Glomerular visceral epithelial cell (primary cell): Measurements from ENCODE around the gene RERE.
A peak's percentile ranks its signal among the peaks of the same experiment; 100 is the strongest.

Experiments
- DNase-seq: peaks from one replicate; pipeline ENCODE4 v3.0.0-alpha.2; 2016; ENCODE audit errors: extremely low spot score

RERE gene

GRCh38 chr1:8547791-8548190 is 269.6 kb downstream of the RERE start:
- DNase-seq = no peak

GRCh38 chr1:8545078-8545477 is 272.4 kb downstream of the RERE start:
- no peak for DNase-seq

- no peak for DNase-seq
Observed at GRCh38 chr1:8544644-8545043, 272.8 kb downstream of the RERE start.

- DNase-seq = no peak
Observed at GRCh38 chr1:8543965-8544364, 273.5 kb downstream of the RERE start.

DNA sequence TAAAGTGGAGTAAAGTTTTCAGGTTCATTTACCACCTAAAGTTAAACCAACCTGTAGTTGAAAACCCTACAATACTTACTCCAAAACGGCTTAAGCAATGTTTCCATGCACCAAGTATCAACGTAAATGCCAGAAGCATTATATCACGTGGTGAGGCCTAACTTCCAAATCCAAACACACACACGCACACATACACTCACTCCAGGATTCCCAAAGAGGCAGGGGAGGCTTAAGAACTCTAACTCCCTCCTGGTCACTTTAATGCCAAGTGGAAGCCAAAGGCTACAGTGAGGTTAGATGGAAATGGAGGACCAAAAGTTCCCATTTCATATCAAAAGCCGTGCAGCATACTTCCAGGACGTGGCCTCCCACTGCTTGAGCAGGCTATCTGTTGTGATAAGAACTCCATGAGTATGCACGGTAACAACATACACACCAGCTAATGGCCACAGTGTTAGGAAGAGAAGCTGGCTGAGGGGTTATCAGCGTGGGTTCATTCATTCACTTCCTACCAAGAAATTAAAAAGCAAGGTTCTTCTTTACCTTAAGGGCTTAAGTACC is 275.4 kb downstream of the RERE start:
- no peak for DNase-seq

GRCh38 chr1:8540971-8541370 is 276.5 kb downstream of the RERE start:
- no peak for DNase-seq

- no peak for DNase-seq
Observed at GRCh38 chr1:8540261-8540941, 277.0 kb downstream of the RERE start.

- DNase-seq = no peak
Observed at GRCh38 chr1:8539683-8540082, 277.8 kb downstream of the RERE start.

DNA sequence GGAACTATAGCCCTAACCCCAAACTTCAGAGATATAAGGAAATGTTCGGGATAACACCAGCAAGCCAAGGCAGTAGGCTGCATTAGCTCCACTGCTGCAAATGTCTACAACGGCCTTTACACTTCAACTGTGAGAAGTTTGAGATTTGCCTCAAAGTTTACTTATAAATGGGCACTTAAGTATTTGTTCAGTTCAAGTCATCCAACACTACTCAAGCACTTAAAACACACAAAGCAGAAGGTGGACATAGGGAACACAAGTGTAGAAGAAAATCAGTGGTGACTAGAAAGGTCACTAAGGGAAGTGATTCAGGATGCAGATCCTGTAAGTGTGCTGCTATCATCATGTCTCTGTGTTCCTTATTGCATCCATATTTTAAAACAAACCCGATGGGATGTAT is 278.9 kb downstream of the RERE start:
- DNase-seq = no peak

DNA sequence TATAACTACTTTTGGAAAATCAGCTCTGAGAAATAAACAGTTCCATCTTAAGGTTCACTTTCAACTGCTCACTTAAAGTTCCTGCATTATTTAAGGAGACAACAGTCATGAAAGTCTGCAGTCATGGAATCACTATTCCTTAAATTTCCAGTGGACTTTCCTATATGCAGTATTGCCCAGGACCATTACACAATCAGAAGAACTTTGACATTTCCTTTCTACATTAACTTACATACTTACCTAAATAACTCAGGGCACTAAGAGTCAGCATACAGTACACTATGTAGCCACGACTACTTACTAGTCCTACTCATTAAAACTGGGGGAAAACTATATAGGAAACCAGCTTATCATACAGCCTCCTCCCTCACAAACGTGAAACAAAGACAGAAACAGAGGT is 279.4 kb downstream of the RERE start:
- DNase-seq = no peak

DNA sequence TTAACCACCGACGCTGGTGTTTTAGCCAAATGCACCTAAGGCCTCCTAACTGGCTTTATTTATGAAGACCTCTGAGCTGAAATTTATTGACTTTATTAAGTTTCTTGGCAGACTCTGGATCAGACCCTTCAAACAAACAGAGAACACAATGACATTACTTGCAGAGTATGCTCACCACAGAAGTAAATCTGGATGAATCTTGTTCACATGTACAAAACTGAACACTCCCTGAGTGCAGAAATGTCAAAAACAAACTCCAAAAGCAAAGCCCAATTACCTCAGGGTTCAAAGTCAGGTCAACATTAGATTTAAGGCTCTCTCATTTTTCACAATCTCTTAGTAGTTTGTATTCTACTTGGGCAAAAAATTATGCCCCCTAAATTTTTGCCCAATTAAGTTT is 280.9 kb downstream of the RERE start:
- no peak for DNase-seq

DNA sequence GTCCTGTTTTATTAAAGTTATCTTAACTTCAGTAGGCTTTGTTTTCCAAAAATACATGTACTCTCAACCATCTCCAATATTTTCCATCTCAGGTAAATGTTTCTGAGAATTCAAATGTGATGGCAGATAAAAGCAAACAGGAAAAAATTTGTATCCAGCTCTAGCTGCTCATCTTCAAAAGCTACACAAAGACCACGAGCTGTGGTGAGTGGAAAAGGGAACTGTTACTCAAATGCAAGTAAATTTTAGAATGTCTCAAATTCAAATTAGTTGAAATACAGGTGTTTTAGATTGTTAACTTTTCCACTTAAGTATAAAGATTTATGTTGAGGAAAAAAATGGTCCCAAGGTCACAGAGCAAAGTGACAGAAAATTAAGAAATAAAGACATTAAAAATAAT is 283.5 kb downstream of the RERE start:
- no peak for DNase-seq

DNA sequence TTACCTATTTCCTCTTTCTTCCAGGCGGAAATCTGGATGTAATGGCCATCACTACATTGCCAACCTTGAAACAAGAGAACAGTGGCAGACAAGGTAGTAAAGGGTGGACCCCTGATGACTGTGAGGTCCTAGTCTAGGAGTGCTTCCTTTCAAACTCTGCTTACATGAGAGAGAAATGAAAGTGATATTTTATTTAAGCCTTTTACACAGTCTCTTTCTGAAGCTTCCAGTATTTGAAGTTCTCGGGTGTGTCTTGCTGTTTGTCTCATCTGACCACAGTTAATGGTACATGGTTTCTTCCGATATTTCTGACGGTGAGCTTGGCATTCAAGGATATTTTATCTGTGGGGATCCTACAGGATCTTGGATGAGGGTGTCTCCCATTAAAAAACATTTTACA is 284.3 kb downstream of the RERE start:
- no peak for DNase-seq

DNA sequence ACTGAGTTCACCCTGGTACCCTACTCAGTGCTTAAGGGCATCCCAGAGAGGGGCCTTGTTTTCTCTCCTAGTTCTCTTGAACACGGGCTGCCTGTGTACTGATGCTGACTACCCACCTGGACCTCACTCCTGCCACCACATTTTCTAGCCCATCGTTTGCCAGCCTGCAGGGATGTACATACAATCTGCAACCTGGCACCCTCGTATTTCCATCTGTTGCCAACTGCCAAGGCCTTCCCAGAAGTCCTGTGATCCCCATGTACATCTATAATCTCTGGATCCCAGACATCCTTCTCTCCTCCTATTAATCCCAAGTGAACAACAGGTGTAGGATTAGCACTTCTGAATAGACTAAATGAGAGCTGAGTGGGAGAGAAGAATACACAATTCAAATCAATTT is 287.5 kb downstream of the RERE start:
- DNase-seq = no peak

DNA sequence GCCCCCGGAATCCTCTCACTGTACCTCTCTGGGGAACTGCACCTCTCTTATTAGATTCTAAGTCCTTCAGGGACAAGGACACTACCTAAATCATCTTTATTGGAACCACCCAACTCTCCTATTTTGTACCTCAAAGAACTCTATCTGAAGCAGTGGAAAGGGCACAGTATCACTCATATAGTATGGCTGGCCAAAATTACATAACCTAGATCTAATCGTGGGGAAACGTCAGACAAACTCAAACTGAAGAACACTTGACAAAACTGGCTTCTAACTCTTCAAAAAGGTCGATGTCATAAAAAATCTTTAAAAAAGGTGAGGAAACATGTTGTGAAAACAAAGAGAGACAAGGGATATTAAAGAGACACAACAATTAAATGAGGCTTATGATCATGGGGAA is 289.5 kb downstream of the RERE start:
- no peak for DNase-seq

- DNase-seq = peak; percentile 82
Observed at GRCh38 chr1:8525558-8526275, 291.7 kb downstream of the RERE start.

DNA sequence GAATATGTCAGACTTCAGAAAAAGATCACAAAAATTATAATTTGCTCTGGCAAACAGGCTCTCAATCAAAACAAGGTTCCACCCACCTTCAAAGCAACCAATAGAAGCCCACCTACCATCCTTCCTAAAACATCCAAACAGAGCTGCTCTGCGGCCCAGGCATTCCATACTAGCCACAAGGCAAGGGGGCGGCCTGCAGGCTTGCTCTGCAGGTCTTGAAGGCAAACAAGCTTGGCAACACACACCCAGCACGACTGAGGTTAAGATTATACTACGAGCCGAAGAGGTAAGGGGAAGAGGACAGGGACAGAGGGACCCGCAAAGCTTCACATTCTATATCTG is 292.3 kb downstream of the RERE start:
- DNase-seq = peak; percentile 35

DNA sequence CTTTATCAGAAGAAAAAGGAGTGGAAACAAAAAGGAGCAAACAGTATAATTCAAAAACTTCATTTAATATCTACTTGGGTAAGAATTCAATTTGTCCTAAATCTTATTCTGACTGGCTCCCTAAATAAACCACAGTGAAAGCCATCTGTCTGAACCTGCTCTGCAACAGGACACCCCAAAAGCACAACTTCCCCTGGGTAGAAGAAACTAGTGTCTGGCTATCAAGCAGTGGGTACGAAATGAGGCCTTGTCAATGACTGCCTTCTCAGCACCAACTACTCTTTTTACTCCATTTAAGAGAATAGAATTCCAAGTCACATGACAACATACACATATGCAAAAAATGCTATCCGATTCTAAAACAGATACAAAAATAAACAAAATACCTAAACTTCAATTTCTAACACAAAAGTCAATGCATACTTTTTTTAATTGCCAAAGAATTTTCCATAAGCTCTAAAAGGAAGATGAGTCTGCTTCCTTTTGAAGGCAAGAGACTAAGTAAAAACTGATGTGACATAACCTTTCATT is 292.7 kb downstream of the RERE start:
- no peak for DNase-seq

GRCh38 chr1:8523666-8524206 is 293.7 kb downstream of the RERE start:
- DNase-seq = no peak

DNA sequence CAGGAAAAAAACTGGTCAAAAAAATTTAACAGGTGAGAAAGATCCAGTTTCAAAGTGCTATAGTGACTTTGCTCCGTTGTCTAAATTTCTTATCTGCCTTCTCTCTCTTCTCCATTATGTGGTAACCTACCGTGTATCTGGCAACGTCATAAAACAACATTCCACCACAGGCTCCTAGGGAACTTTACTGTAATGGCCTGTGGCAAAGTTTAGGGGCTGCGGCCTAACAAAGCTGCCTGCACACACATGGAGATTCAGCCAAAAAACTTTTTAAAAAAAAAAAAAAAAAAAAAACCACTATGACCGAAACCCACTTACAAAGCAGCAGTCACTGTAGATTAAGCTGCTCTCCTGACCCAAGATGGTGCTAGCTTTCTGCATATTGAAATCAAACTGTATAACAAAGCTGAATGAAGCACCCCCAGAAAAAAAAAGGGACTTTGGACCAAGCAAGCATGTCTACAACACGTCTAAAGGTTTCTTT is 296.9 kb downstream of the RERE start:
- no peak for DNase-seq

DNA sequence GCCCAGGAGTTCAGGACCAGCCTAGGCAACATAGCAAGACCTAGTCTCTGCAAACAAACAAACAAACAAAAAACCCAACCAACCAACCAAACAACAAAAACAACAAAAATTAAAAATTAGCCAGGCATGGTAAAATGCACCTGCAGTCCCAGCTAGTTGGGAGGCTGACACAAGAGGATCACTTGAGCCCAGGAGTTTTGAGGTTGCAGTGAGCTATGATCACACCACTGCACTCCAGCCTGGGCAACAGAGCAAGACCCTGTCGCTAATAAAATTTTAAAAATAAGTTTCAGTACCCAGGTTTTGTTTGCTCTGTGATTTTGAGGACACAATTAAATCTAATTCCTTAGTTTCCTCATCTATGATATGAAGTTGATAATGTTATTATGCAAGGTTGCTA is 298.3 kb downstream of the RERE start:
- no peak for DNase-seq

DNA sequence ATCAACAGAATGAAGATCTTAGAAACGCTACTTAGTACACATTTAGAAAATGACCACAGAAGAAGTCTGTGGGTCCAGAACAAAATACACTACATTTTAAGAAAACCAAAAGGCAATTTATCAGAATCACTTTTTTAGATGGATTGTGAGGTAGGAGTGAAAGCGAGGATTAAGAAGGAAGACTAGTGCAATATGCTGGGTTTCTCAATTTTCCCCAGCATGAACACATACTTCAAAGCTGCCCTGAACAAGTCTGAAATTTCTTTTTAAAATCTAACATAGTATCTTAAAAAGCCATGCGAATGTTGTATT is 299.0 kb downstream of the RERE start:
- no peak for DNase-seq
